22Rv1 (cell line): ENCODE measurements around the gene C19orf67.

Experiments
- CTCF ChIP-seq: fragments of 450-650 bp; IDR thresholded peaks from 2 replicates; pipeline ENCODE4 v1.5.1; 2017; ENCODE audit warnings: mild to moderate bottlenecking
- ZFX ChIP-seq: fragments of 450-650 bp; IDR thresholded peaks from 2 replicates; pipeline ENCODE4 v1.6.1; 2017; ENCODE audit warnings: antibody characterized with exemption, borderline replicate concordance

- TF ChIP-seq CTCF (no peak), ZFX (no peak)
Observed at GRCh38 chr19:14061081-14061749, 24.4 kb downstream of the C19orf67 start.
